Ascending aorta (tissue), 2 donors: ENCODE data around the gene COL6A5. TPM values are rescaled to one million over a fixed set of nuclear protein-coding genes. Genes with fewer than 3 reads are reported as not detected.

Experiments used
- DNase-seq, 2 donors: peaks; one replicate each; pipeline ENCODE4 v3.0.0-alpha.2; 2019; ENCODE audit warnings: low spot score in 2 of 2
- H3K27ac ChIP-seq, 2 donors: fragments of 200-600 bp; sonication (generic); one replicate each; pipeline ENCODE4 v1.5.1; 2016 to 2017; ENCODE audit warnings: mild to moderate bottlenecking in 1 of 2
- H3K27me3 ChIP-seq: fragments of 200-600 bp; sonication (generic); one replicate; pipeline ENCODE4 v1.5.1; 2017
- H3K36me3 ChIP-seq, 2 donors: fragments of 200-600 bp; sonication (generic); one replicate each; pipeline ENCODE4 v1.5.1; 2016
- H3K4me1 ChIP-seq, 2 donors: fragments of 200-600 bp; sonication (generic); one replicate each; pipeline ENCODE4 v1.5.1; 2016 to 2017; ENCODE audit warnings: mild to moderate bottlenecking in 1 of 2
- H3K4me3 ChIP-seq, 2 donors: fragments of 200-600 bp; sonication (generic); one replicate each; pipeline ENCODE4 v1.5.1; 2016 to 2017; ENCODE audit warnings: mild to moderate bottlenecking in 1 of 2
- H3K9me3 ChIP-seq, 2 donors: fragments of 200-600 bp; sonication (generic); one replicate each; pipeline ENCODE4 v1.5.1; 2016
- CTCF ChIP-seq, 3 experiments: fragments of 200-600 bp in 2 of 3; fragments of 450-650 bp in 1 of 3; sonication (generic) in 2 of 3; IDR thresholded peaks; one replicate each; pipeline ENCODE4 v1.5.1; 2016 to 2019; ENCODE audit warnings: antibody characterized with exemption in 3 of 3, mild to moderate bottlenecking in 1 of 3, moderate library complexity in 1 of 3
- intact Hi-C: fragments of 100-400 bp; cut with DNase I; formaldehyde crosslinking; loops from one replicate; pipeline ENCODE4 v1.15.1; 2023
- total RNA-seq: library from RNA; depleted of rRNA; stranded (reverse); fragments of >200 nt; gene quantifications from one replicate; pipeline ENCODE4 v1.1.0, GENCODE V29; 2016

Gene COL6A5
- total RNA-seq, 1 donor from 2014 or later = not detected

- no peaks in the 10 kb centered on the region for H3K27me3 ChIP-seq
- intact Hi-C loops = no loop called here
- H3K4me3 ChIP-seq = no peak overlapping the region
- H3K27ac ChIP-seq = no peak overlapping the region
- no peaks in the 10 kb centered on the region for H3K4me1 ChIP-seq
- no peak for DNase-seq
- H3K36me3 ChIP-seq = no peaks in the 10 kb centered on the region
- no peaks in the 10 kb centered on the region for H3K9me3 ChIP-seq
- no peak for TF ChIP-seq CTCF (IDR thresholded peaks at IDR 0.05)
Observed at GRCh38 chr3:130470126-130470525, 124.7 kb downstream of the COL6A5 start.

GRCh38 chr3:130473416-130473815 lies 127.9 kb downstream of the COL6A5 start:
- no peaks in the 10 kb centered on the region for H3K9me3 ChIP-seq
- H3K27me3 ChIP-seq = no peaks in the 10 kb centered on the region
- no peak for DNase-seq
- intact Hi-C loops = no loop called here
- H3K4me1 ChIP-seq = no peaks in the 10 kb centered on the region
- no peak overlapping the region for H3K27ac ChIP-seq
- no peak overlapping the region for H3K4me3 ChIP-seq
- no peaks in the 10 kb centered on the region for H3K36me3 ChIP-seq
- TF ChIP-seq CTCF (IDR thresholded peaks at IDR 0.05) = no peak

DNA sequence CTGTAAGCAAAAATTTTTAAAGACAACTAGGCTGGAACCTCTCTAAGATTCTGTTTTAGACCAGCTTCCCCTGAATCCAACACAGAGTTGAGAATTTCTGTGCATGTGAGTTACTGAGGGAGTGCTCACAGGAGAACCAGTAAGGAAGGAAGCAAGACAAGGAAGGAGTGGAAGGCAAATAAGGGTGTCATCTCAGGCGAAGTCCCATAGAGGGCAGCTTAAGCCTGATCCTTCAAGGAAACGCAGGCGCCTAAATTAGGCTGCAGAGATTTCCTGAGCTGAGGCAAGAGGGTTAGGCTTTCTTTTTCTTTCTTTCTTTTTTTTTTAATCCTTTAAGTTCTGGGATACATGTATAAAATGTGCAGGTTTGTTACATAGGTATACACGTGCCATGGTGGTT lies 135.3 kb downstream of the COL6A5 start:
- no peak overlapping the region for H3K4me3 ChIP-seq
- no peaks in the 10 kb centered on the region for H3K4me1 ChIP-seq
- H3K27ac ChIP-seq = no peak overlapping the region
- no peak for DNase-seq
- TF ChIP-seq CTCF (IDR thresholded peaks at IDR 0.05) = peak in 2 of 3 experiments; percentile 16 to 49
- no peaks in the 10 kb centered on the region for H3K27me3 ChIP-seq
- no peaks in the 10 kb centered on the region for H3K36me3 ChIP-seq
- no peaks in the 10 kb centered on the region for H3K9me3 ChIP-seq
- intact Hi-C loops = no loop called here

- Histone ChIP-seq H3K27me3 (no peaks in the 10 kb centered on the region), H3K36me3 (no peaks in the 10 kb centered on the region), H3K9me3 (no peaks in the 10 kb centered on the region), H3K4me1 (no peaks in the 10 kb centered on the region), H3K27ac (no peak overlapping the region), H3K4me3 (no peak overlapping the region)
- TF ChIP-seq CTCF (IDR thresholded peaks at IDR 0.05) = no peak
- intact Hi-C loops = no loop called here
- DNase-seq = no peak
Observed at GRCh38 chr3:130488288-130488687, 142.8 kb downstream of the COL6A5 start.

GRCh38 chr3:130488769-130489450 lies 143.4 kb downstream of the COL6A5 start:
- H3K36me3 ChIP-seq = no peaks in the 10 kb centered on the region
- no peaks in the 10 kb centered on the region for H3K27me3 ChIP-seq
- H3K27ac ChIP-seq = no peak overlapping the region
- H3K4me1 ChIP-seq = no peaks in the 10 kb centered on the region
- TF ChIP-seq CTCF (IDR thresholded peaks at IDR 0.05) = no peak
- H3K9me3 ChIP-seq = no peaks in the 10 kb centered on the region
- H3K4me3 ChIP-seq = no peak overlapping the region
- intact Hi-C loops = no loop called here
- DNase-seq = no peak

GRCh38 chr3:130490241-130490640 lies 144.8 kb downstream of the COL6A5 start:
- DNase-seq = no peak
- H3K4me3 ChIP-seq = no peak overlapping the region
- no peaks in the 10 kb centered on the region for H3K4me1 ChIP-seq
- intact Hi-C loops = no loop called here
- H3K27ac ChIP-seq = no peak overlapping the region
- no peaks in the 10 kb centered on the region for H3K27me3 ChIP-seq
- no peaks in the 10 kb centered on the region for H3K36me3 ChIP-seq
- H3K9me3 ChIP-seq = no peaks in the 10 kb centered on the region
- no peak for TF ChIP-seq CTCF (IDR thresholded peaks at IDR 0.05)
